Psoas muscle (tissue), 8 donors: ENCODE data around the gene CTBP2. TPM values are rescaled to one million over a fixed set of nuclear protein-coding genes. Genes with fewer than 3 reads are reported as not detected.

Experiments
- ATAC-seq, 4 donors: fragments of 200-7000 bp; cut with Tn5 transposase; one replicate each; pipeline ENCODE4 v1.9.1; 2020; ENCODE audit warnings: moderate library complexity in 3 of 4, mild to moderate bottlenecking in 2 of 4
- DNase-seq, 2 donors: peaks; one replicate each; pipeline ENCODE4 v3.0.0-alpha.2; 2020
- H3K27ac ChIP-seq: fragments of 200-600 bp; one replicate; pipeline ENCODE4 v1.8.0; 2022
- H3K27me3 ChIP-seq, 3 donors: fragments of 200-600 bp in 1 of 3; one replicate each; pipeline versions ENCODE4 v1.6.1 to v1.8.0; 2013 to 2022; ENCODE audit warnings: low read length in 2 of 3, mild to moderate bottlenecking in 2 of 3, moderate library complexity in 1 of 3; ENCODE audit not compliant: insufficient read depth in 3 of 3
- H3K36me3 ChIP-seq, 2 donors: fragments of 200-600 bp in 1 of 2; one replicate each; pipeline versions ENCODE4 v1.6.1 to v1.8.0; 2013 to 2022; ENCODE audit warnings: low read depth in 1 of 2, mild to moderate bottlenecking in 1 of 2, moderate library complexity in 1 of 2; ENCODE audit not compliant: insufficient read depth in 1 of 2
- H3K4me1 ChIP-seq: fragments of 200-600 bp; one replicate; pipeline ENCODE4 v1.8.0; 2022
- H3K4me3 ChIP-seq: fragments of 200-600 bp; one replicate; pipeline ENCODE4 v1.8.0; 2022; ENCODE audit warnings: mild to moderate bottlenecking
- H3K9me3 ChIP-seq: fragments of 200-600 bp; one replicate; pipeline ENCODE4 v1.8.0; 2022
- WGBS, 3 donors: extraction: QIAGEN DNeasy Blood & Tissue Kit; methylation state at CpG; one replicate each; pipeline versions ENCODE4 v1.1.6 to v1.1.7; 2013; 5-methylcytosine and 5-hydroxymethylcytosine counted together
- intact Hi-C, 2 donors: fragments of 100-400 bp; cut with DNase I; formaldehyde crosslinking; loops; one replicate each; pipeline versions ENCODE4 v1.11.0 to v1.14.2; 2022
- polyA plus RNA-seq, 3 donors: library from polyadenylated mRNA; stranded (reverse); fragments of 200-250 nt; gene quantifications; one replicate each; pipeline ENCODE4 v1.2.3, GENCODE V29; 2013
- total RNA-seq, 4 donors: library from RNA; stranded (reverse); fragmentation: NEBNext Ultra II Directional in 2 of 4; extraction: Animal tissue kit (Norgen Biotek cat#: 25700) in 2 of 4; gene quantifications; one replicate each; pipeline versions ENCODE4 v1.2.1 to v1.2.4, GENCODE V29; 2021 to 2023
- TF ChIP-seq, protein P1 (sequence below): fragments of 200-600 bp; IDR thresholded peaks from one replicate; pipeline ENCODE4 v1.8.0; 2022; ENCODE audit warnings: antibody characterized with exemption
- donor health status: healthy with polysubstance abuse.
- donor health status: DM: no; HTN: no; CAD: no; lungs with moderate emphysema.
- donor health status: Bipolar disorder and iron deficiency.
- donor health status: healthy.
- donor health status: DM: yes; HTN: yes; CAD: no.
- donor health status: DM: no; HTN: no; CAD: no.
- donor health status: DM: no; HTN: no; CAD: no.
- donor health status: DM: yes; HTN: yes; CAD: no.

The CTBP2 gene
- total and polyA plus RNA-seq, 7 donors = 14.7 to 49.8 (median 33.0) TPM

DNA sequence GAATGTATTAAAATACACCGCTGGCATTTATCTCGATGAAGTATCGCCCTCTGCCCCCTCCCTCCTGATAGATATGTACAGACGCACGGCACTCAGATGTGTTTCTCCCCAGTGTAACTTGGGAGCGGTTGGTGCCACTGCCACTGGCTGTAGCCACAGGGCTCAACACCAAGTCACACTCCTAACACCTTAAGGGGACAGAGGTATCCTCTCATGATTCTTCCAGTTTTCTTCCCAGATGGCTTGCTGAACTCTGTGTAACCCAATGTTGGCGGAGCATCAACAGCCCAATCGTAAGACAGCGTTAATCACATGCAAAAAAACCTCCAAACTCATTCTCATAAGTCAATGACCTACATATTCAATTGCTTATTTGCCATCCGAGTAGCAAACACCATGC lies 35.5 kb downstream of the CTBP2 start:
- TF ChIP-seq, protein P1, sequence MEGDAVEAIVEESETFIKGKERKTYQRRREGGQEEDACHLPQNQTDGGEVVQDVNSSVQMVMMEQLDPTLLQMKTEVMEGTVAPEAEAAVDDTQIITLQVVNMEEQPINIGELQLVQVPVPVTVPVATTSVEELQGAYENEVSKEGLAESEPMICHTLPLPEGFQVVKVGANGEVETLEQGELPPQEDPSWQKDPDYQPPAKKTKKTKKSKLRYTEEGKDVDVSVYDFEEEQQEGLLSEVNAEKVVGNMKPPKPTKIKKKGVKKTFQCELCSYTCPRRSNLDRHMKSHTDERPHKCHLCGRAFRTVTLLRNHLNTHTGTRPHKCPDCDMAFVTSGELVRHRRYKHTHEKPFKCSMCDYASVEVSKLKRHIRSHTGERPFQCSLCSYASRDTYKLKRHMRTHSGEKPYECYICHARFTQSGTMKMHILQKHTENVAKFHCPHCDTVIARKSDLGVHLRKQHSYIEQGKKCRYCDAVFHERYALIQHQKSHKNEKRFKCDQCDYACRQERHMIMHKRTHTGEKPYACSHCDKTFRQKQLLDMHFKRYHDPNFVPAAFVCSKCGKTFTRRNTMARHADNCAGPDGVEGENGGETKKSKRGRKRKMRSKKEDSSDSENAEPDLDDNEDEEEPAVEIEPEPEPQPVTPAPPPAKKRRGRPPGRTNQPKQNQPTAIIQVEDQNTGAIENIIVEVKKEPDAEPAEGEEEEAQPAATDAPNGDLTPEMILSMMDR = no peak
- peaks cover 0 to 6% of the 10 kb centered on the region in 2 donors for H3K36me3 ChIP-seq
- H3K9me3 ChIP-seq = no peaks in the 10 kb centered on the region
- ATAC-seq = peak; percentile 21 to 64 (median 54)
- H3K4me3 ChIP-seq = peak overlapping the region; percentile 61
- peaks cover 95% of the 10 kb centered on the region for H3K4me1 ChIP-seq
- 17 to 31% (median 27%) methylated on average over 10 of the region's 10 CpGs for WGBS, 3 donors
- H3K27me3 ChIP-seq = no peaks in the 10 kb centered on the region
- DNase-seq = peak in 1 of 2 donors; percentile 71
- peak overlapping the region; percentile 98 for H3K27ac ChIP-seq
- intact Hi-C loops = loop anchor here in 1 of 2 donors (5.0 kb wide), 1 partner anchor 32 kb away; no protein-coding TSS in a partner anchor

- Histone ChIP-seq H3K4me3 (peak overlapping the region; percentile 61), H3K4me1 (peaks cover 93% of the 10 kb centered on the region), H3K27ac (peak overlapping the region; percentile 98), H3K36me3 (peaks cover 0 to 6% of the 10 kb centered on the region in 2 donors), H3K27me3 (no peaks in the 10 kb centered on the region), H3K9me3 (no peaks in the 10 kb centered on the region)
- TF ChIP-seq, protein P1 = no peak
- DNase-seq = no peak
- intact Hi-C loops = loop anchor here in 1 of 2 donors (5.0 kb wide), 1 partner anchor 33 kb away; no protein-coding TSS in a partner anchor
- ATAC-seq = peak in 2 of 4 donors; percentile 1 to 4
- WGBS, 3 donors = 12 to 32% (median 16%) methylated on average over 11 of the region's 11 CpGs
Measured at GRCh38 chr10:125124115-125124487, 36.3 kb downstream of the CTBP2 start.

GRCh38 chr10:125123476-125124114 lies 36.8 kb downstream of the CTBP2 start:
- DNase-seq = peak; percentile 84 to 93
- peak overlapping the region; percentile 61 for H3K4me3 ChIP-seq
- 8 to 16% (median 11%) methylated on average over 13 of the region's 13 CpGs for WGBS, 3 donors
- H3K4me1 ChIP-seq = peaks cover 93% of the 10 kb centered on the region
- ATAC-seq = peak; percentile 71 to 85 (median 78)
- no peaks in the 10 kb centered on the region for H3K9me3 ChIP-seq
- H3K36me3 ChIP-seq = peaks cover 0 to 6% of the 10 kb centered on the region in 2 donors
- intact Hi-C loops = loop anchor here in 1 of 2 donors (5.0 kb wide), 1 partner anchor 34 kb away; no protein-coding TSS in a partner anchor
- peak overlapping the region; percentile 98 for H3K27ac ChIP-seq
- H3K27me3 ChIP-seq = no peaks in the 10 kb centered on the region
- TF ChIP-seq, protein P1 = no peak

GRCh38 chr10:125122566-125122965 lies 37.8 kb downstream of the CTBP2 start:
- 80 to 88% (median 80%) methylated on average over 8 of the region's 8 CpGs for WGBS, 3 donors
- TF ChIP-seq, protein P1 = no peak
- no peaks in the 10 kb centered on the region for H3K27me3 ChIP-seq
- DNase-seq (no peak), ATAC-seq (no peak)
- peaks cover 0 to 6% of the 10 kb centered on the region in 2 donors for H3K36me3 ChIP-seq
- H3K4me1 ChIP-seq = peaks cover 93% of the 10 kb centered on the region
- H3K9me3 ChIP-seq = no peaks in the 10 kb centered on the region
- intact Hi-C loops = loop anchor here in 1 of 2 donors (5.0 kb wide), 1 partner anchor 35 kb away; no protein-coding TSS in a partner anchor
- peak overlapping the region; percentile 3 for H3K4me3 ChIP-seq
- H3K27ac ChIP-seq = peak overlapping the region; percentile 98
